A673 (cell line): ENCODE measurements around the gene ZNF446. TPM values are rescaled to one million over a fixed set of nuclear protein-coding genes. Genes with fewer than 3 reads are reported as not detected.

ENCODE experiments used
- BruUV-seq: library from RNA; stranded (reverse); fragments of 400-500 nt; replicated peaks from 2 replicates; lab custom pipeline; 2021; lab: Mats Ljungman, UMichigan
- CTCF ChIA-PET: fragments of 300-600 bp; sonication (Branson Sonifier 250); formaldehyde crosslinking; loops from one replicate; lab custom pipeline; 2022; ENCODE audit warnings: antibody characterized with exemption; lab: Charles Lee
- POLR2A ChIA-PET: fragments of 300-600 bp; sonication (Branson Sonifier 250); formaldehyde crosslinking; loops from one replicate; lab custom pipeline; 2022; ENCODE audit warnings: antibody characterized with exemption; ENCODE audit not compliant: low non-redundant PET; lab: Charles Lee
- DNase-seq: peaks from one replicate; pipeline ENCODE4 v3.0.0-alpha.2; 2015; ENCODE audit warnings: low spot score
- H3K27ac ChIP-seq: fragments of 200-600 bp; sonication (generic); 2 replicates; pipeline ENCODE4 v1.5.1; 2016; ENCODE audit warnings: mixed run types, low read depth, mild to moderate bottlenecking, mixed read lengths, antibody characterized with exemption, low read length; ENCODE audit not compliant: poor library complexity, severe bottlenecking
- H3K27me3 ChIP-seq: fragments of 200-600 bp; sonication (generic); replicated peaks from 2 replicates; pipeline ENCODE4 v1.6.1; 2017; ENCODE audit warnings: mixed run types, low read depth, mild to moderate bottlenecking, mixed read lengths, antibody characterized with exemption, low read length; ENCODE audit not compliant: insufficient read depth, poor library complexity
- H3K36me3 ChIP-seq: fragments of 200-600 bp; sonication (generic); 2 replicates; pipeline ENCODE4 v1.6.1; 2016; ENCODE audit warnings: mixed run types, mild to moderate bottlenecking, mixed read lengths, antibody characterized with exemption, low read length; ENCODE audit not compliant: insufficient read depth, poor library complexity, severe bottlenecking
- H3K4me1 ChIP-seq: fragments of 200-600 bp; sonication (generic); 2 replicates; pipeline ENCODE4 v1.6.1; 2017; ENCODE audit warnings: mixed run types, mild to moderate bottlenecking, mixed read lengths, antibody characterized with exemption, low read length; ENCODE audit not compliant: insufficient read depth, poor library complexity, severe bottlenecking
- H3K4me3 ChIP-seq: fragments of 200-600 bp; sonication (generic); 2 replicates; pipeline ENCODE4 v1.5.1; 2016; ENCODE audit warnings: low read depth, mixed run types, mild to moderate bottlenecking, mixed read lengths, low read length; ENCODE audit not compliant: poor library complexity, severe bottlenecking
- H3K9me3 ChIP-seq: fragments of 200-600 bp; sonication (generic); 2 replicates; pipeline ENCODE4 v1.6.1; 2016; ENCODE audit warnings: mixed run types, low read depth, mild to moderate bottlenecking, mixed read lengths, antibody characterized with exemption, low read length; ENCODE audit not compliant: poor library complexity, severe bottlenecking
- EZH2 ChIP-seq: fragments of 200-600 bp; sonication (generic); IDR thresholded peaks from 2 replicates; pipeline ENCODE4 v1.6.1; 2017; ENCODE audit warnings: borderline replicate concordance, low read depth, mild to moderate bottlenecking, mixed read lengths, antibody characterized with exemption, low read length; ENCODE audit not compliant: poor library complexity, severe bottlenecking
- intact Hi-C: fragments of 100-400 bp; cut with micrococcal nuclease; formaldehyde crosslinking; loops from one replicate; pipeline ENCODE4 v1.10.0; 2022; ENCODE audit not compliant: unreplicated experiment
- total RNA-seq: library from RNA; stranded (reverse); gene quantifications from 2 replicates; pipeline ENCODE4 v1.2.3, GENCODE V29; 2021
- TF ChIP-seq, protein P1 (sequence below): fragments of 300-800, 200-600 bp; sonication (generic); conservative IDR thresholded peaks from 2 replicates; pipeline ENCODE4 v1.5.1; 2017; ENCODE audit warnings: low read depth, mild to moderate bottlenecking, antibody characterized with exemption, low read length, moderate library complexity, mixed read lengths

ZNF446 gene
- total RNA-seq, 1 experiment from 2014 or later, result 7.7 TPM

- peaks cover 6% of the 10 kb centered on the region for H3K4me1 ChIP-seq
- no peak overlapping the region for H3K27ac ChIP-seq
- H3K9me3 ChIP-seq, result no peaks in the 10 kb centered on the region
- TF ChIP-seq, protein P1, sequence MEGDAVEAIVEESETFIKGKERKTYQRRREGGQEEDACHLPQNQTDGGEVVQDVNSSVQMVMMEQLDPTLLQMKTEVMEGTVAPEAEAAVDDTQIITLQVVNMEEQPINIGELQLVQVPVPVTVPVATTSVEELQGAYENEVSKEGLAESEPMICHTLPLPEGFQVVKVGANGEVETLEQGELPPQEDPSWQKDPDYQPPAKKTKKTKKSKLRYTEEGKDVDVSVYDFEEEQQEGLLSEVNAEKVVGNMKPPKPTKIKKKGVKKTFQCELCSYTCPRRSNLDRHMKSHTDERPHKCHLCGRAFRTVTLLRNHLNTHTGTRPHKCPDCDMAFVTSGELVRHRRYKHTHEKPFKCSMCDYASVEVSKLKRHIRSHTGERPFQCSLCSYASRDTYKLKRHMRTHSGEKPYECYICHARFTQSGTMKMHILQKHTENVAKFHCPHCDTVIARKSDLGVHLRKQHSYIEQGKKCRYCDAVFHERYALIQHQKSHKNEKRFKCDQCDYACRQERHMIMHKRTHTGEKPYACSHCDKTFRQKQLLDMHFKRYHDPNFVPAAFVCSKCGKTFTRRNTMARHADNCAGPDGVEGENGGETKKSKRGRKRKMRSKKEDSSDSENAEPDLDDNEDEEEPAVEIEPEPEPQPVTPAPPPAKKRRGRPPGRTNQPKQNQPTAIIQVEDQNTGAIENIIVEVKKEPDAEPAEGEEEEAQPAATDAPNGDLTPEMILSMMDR, result no peak
- TF ChIP-seq EZH2, result no peak
- ChIA-PET CTCF (no interaction called here), POLR2A (interaction anchor here (0.6 kb wide), 1 partner anchor 12 kb away, joined by 3 read pairs; no protein-coding TSS in a partner anchor)
- H3K36me3 ChIP-seq, result no peaks in the 10 kb centered on the region
- no peak overlapping the region for H3K4me3 ChIP-seq
- no TSS peak for BruUV-seq
- intact Hi-C loops, result no loop called here
- H3K27me3 ChIP-seq, result no peaks in the 10 kb centered on the region
- DNase-seq, result no peak
These were observed 1.7 kb downstream of the ZNF446 start for GRCh38 chr19:58477871-58478270.

DNA sequence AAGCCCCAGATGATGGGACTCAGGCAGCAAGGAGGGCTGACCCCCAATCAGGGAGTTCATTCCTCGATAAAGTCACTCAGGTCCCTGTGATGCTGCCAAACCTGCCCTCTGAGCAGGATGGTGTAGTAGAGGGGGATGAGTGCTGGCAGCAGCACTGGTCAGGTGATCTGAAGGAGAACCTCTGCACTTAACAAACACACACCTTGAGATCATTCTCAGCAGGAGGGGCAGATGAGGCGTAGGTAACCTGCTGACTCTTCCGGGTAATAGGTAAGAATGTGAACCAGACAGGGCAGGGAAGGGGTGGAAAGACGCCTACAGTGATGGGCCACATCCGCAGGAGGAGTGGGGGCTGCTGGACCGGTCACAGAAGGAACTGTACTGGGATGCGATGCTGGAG is 3.2 kb downstream of the ZNF446 start:
- no peak for TF ChIP-seq EZH2
- TF ChIP-seq, protein P1, result no peak
- POLR2A ChIA-PET, result no interaction called here
- Histone ChIP-seq H3K36me3 (no peaks in the 10 kb centered on the region), H3K27ac (no peak overlapping the region), H3K27me3 (no peaks in the 10 kb centered on the region), H3K4me3 (no peak overlapping the region), H3K4me1 (peaks cover 6% of the 10 kb centered on the region), H3K9me3 (no peaks in the 10 kb centered on the region)
- intact Hi-C loops, result no loop called here
- DNase-seq, result no peak
- CTCF ChIA-PET, result no interaction called here
- BruUV-seq, result no TSS peak

DNA sequence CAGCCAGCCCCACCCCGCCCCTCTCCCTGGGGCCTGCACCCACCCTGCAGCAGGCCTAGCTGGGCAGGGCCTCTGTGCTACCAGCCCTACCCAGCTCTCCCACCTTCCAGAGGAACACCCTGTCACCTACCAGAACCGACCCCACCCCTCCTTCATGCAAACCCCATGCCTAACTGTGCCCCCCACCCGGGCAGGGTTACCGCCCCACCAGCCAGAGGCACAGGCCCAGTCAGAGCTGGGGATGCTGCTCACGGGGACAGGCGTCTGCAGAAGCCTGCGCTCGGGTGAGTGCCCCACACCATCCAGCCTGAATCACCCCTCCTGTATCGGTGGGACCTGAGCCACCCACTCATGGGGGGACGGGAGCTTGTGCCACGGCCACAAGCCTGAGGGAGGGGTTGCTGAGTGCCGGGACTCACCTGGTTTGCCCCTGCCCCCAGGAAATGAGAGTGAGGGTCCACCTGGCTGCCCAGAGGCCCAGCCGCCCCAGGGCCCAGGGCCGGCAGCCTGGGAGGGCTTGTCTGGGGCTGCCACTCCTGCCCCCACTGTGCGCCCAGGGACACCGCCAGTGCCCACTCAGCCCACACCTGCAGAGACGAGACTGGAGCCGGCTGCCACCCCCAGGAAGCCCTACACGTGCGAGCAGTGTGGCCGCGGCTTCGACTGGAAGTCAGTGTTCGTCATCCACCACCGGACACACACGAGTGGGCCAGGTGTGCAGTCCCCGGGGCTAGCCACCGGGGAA is 3.8 kb downstream of the ZNF446 start:
- Histone ChIP-seq H3K4me3 (no peak overlapping the region), H3K9me3 (no peaks in the 10 kb centered on the region), H3K27ac (no peak overlapping the region), H3K4me1 (peaks cover 6% of the 10 kb centered on the region), H3K36me3 (no peaks in the 10 kb centered on the region), H3K27me3 (no peaks in the 10 kb centered on the region)
- intact Hi-C loops, result no loop called here
- ChIA-PET CTCF (no interaction called here), POLR2A (no interaction called here)
- no peak for DNase-seq
- BruUV-seq, result no TSS peak
- no peak for TF ChIP-seq EZH2

GRCh38 chr19:58480481-58480830 is 4.3 kb downstream of the ZNF446 start:
- CTCF ChIA-PET, result no interaction called here

More at GRCh38 chr19:58480481-58480830, 4.3 kb downstream of the ZNF446 start:
- TF ChIP-seq EZH2, result no peak
- TF ChIP-seq, protein P1, result no peak
- H3K4me3 ChIP-seq, result no peak overlapping the region
- no TSS peak for BruUV-seq
- no peaks in the 10 kb centered on the region for H3K36me3 ChIP-seq
- no peaks in the 10 kb centered on the region for H3K9me3 ChIP-seq
- DNase-seq, result no peak
- POLR2A ChIA-PET, result no interaction called here
- no peaks in the 10 kb centered on the region for H3K27me3 ChIP-seq
- no peak overlapping the region for H3K27ac ChIP-seq
- intact Hi-C loops, result no loop called here
- peaks cover 6% of the 10 kb centered on the region for H3K4me1 ChIP-seq
